Mesendoderm (in vitro differentiated cells): Measurements from ENCODE around the gene KRTAP20-1.

ENCODE experiments used
- DNase-seq: peaks from one replicate; pipeline ENCODE4 v3.0.0; 2013
- H2AK5ac ChIP-seq: 2 replicates; pipeline ENCODE4 v1.6.1; 2013; ENCODE audit warnings: low read length, inconsistent platforms
- H2BK120ac ChIP-seq: 2 replicates; pipeline ENCODE4 v1.6.1; 2013; ENCODE audit warnings: low read depth, mild to moderate bottlenecking, low read length, moderate library complexity, mixed read lengths
- H2BK15ac ChIP-seq: replicated peaks from 2 replicates; pipeline ENCODE4 v1.6.1; 2013; ENCODE audit warnings: low read depth, mild to moderate bottlenecking, moderate library complexity
- H2BK5ac ChIP-seq: 2 replicates; pipeline ENCODE4 v1.6.1; 2013; ENCODE audit warnings: low read length, inconsistent platforms
- H3K18ac ChIP-seq: 2 replicates; pipeline ENCODE4 v1.6.1; 2013; ENCODE audit warnings: mild to moderate bottlenecking, low read length, mixed read lengths
- H3K23ac ChIP-seq: one replicate; pipeline ENCODE4 v1.6.1; 2013; ENCODE audit warnings: low read length
- H3K27ac ChIP-seq: 2 replicates; pipeline ENCODE4 v1.5.1; 2013; ENCODE audit warnings: low read depth, mild to moderate bottlenecking, inconsistent platforms, low read length, moderate library complexity
- H3K27me3 ChIP-seq: 2 replicates; pipeline ENCODE4 v1.6.1; 2013; ENCODE audit warnings: low read length, control low read depth, mild to moderate bottlenecking, inconsistent platforms; ENCODE audit not compliant: insufficient read depth, poor library complexity
- H3K36me3 ChIP-seq: 2 replicates; pipeline ENCODE4 v1.6.1; 2013; ENCODE audit warnings: low read length, inconsistent platforms; ENCODE audit not compliant: control insufficient read depth, insufficient read depth
- H3K4ac ChIP-seq: one replicate; pipeline ENCODE4 v1.6.1; 2013; ENCODE audit warnings: low read depth, mild to moderate bottlenecking, low read length, moderate library complexity
- H3K4me1 ChIP-seq: 2 replicates; pipeline ENCODE4 v1.6.1; 2013; ENCODE audit warnings: low read depth, low read length, inconsistent platforms; ENCODE audit not compliant: control insufficient read depth
- H3K4me2 ChIP-seq: 2 replicates; pipeline ENCODE4 v1.6.1; 2013; ENCODE audit warnings: low read length
- H3K4me3 ChIP-seq: 2 replicates; pipeline ENCODE4 v1.5.1; 2013; ENCODE audit warnings: mild to moderate bottlenecking, low read length
- H3K56ac ChIP-seq: one replicate; pipeline ENCODE4 v1.6.1; 2013; ENCODE audit warnings: low read length
- H3K79me1 ChIP-seq: 2 replicates; pipeline ENCODE4 v1.6.1; 2013; ENCODE audit warnings: low read length, inconsistent platforms
- H3K79me2 ChIP-seq: 2 replicates; pipeline ENCODE4 v1.6.1; 2013; ENCODE audit warnings: mild to moderate bottlenecking, low read length; ENCODE audit not compliant: control insufficient read depth, insufficient read depth
- H3K9ac ChIP-seq: 2 replicates; pipeline ENCODE4 v1.6.1; 2013; ENCODE audit warnings: low read length, inconsistent platforms
- H4K5ac ChIP-seq: one replicate; pipeline ENCODE4 v1.6.1; 2013; ENCODE audit warnings: low read length
- H4K8ac ChIP-seq: one replicate; pipeline ENCODE4 v1.6.1; 2013; ENCODE audit warnings: low read depth, mild to moderate bottlenecking, control low read depth, low read length, moderate library complexity
- WGBS: extraction: QIAGEN DNeasy Blood & Tissue Kit; methylation state at CpG from one replicate; pipeline ENCODE4 v1.1.7; 2013; ENCODE audit warnings: low lambda C conversion rate, missing lambda C conversion rate; ENCODE audit not compliant: insufficient coverage; ENCODE audit errors: extremely low coverage; 5-methylcytosine and 5-hydroxymethylcytosine counted together

Gene KRTAP20-1

GRCh38 chr21:30590297-30590696 is 25.9 kb upstream of the KRTAP20-1 start, which contains the start of gene KRTAP22-2:
KRTAP22-2 (minus strand) TSS chr21:30590397.
- H3K4ac ChIP-seq, result no peak within 1 kb of the TSS
- no peak within 1 kb of the TSS for H2AK5ac ChIP-seq
- H3K18ac ChIP-seq, result no peak within 1 kb of the TSS
- H2BK15ac ChIP-seq, result no peak within 1 kb of the TSS
- H3K36me3 ChIP-seq, result no peaks in the 10 kb centered on the region
- no peak within 1 kb of the TSS for H4K8ac ChIP-seq
- H3K27ac ChIP-seq, result no peak within 1 kb of the TSS
- H3K79me2 ChIP-seq, result no peaks in the 10 kb centered on the region
- H3K4me3 ChIP-seq, result no peak within 1 kb of the TSS
- no peak within 1 kb of the TSS for H4K5ac ChIP-seq
- H3K4me2 ChIP-seq, result no peak within 1 kb of the TSS
- H3K9ac ChIP-seq, result no peak within 1 kb of the TSS
- no peaks in the 10 kb centered on the region for H3K27me3 ChIP-seq
- no peak for DNase-seq
- no peaks in the 10 kb centered on the region for H3K4me1 ChIP-seq
- no peak within 1 kb of the TSS for H2BK120ac ChIP-seq
- H3K56ac ChIP-seq, result no peak within 1 kb of the TSS
- H3K79me1 ChIP-seq, result no peaks in the 10 kb centered on the region
- H3K23ac ChIP-seq, result no peak within 1 kb of the TSS
- H2BK5ac ChIP-seq, result no peak within 1 kb of the TSS

GRCh38 chr21:30592140-30592539 is 24.1 kb upstream of the KRTAP20-1 start, which contains the start of gene KRTAP6-3:
KRTAP6-3 (plus strand) TSS chr21:30592440; CDS start chr21:30592446, 6 bp downstream.
- Histone ChIP-seq H4K8ac (no peak within 1 kb of the TSS), H3K9ac (no peak within 1 kb of the TSS), H2BK5ac (no peak within 1 kb of the TSS), H3K23ac (no peak within 1 kb of the TSS), H3K27me3 (no peaks in the 10 kb centered on the region), H3K4me3 (no peak within 1 kb of the TSS), H2BK15ac (no peak within 1 kb of the TSS), H3K18ac (no peak within 1 kb of the TSS), H3K79me2 (no peaks in the 10 kb centered on the region), H3K4me1 (no peaks in the 10 kb centered on the region), H3K56ac (no peak within 1 kb of the TSS), H3K27ac (no peak within 1 kb of the TSS), H2BK120ac (no peak within 1 kb of the TSS), H2AK5ac (no peak within 1 kb of the TSS), H4K5ac (no peak within 1 kb of the TSS), H3K4ac (no peak within 1 kb of the TSS), H3K79me1 (no peaks in the 10 kb centered on the region), H3K36me3 (no peaks in the 10 kb centered on the region), H3K4me2 (no peak within 1 kb of the TSS)
- no CpG with 5 or more reads among the region's 4 CpGs for WGBS
- no peak for DNase-seq

- H2AK5ac ChIP-seq, result no peak within 1 kb of the TSS
- H3K18ac ChIP-seq, result no peak within 1 kb of the TSS
- no peaks in the 10 kb centered on the region for H3K27me3 ChIP-seq
- DNase-seq, result no peak
- no peak within 1 kb of the TSS for H3K4me2 ChIP-seq
- H3K56ac ChIP-seq, result no peak within 1 kb of the TSS
- no peak within 1 kb of the TSS for H3K4me3 ChIP-seq
- no peak within 1 kb of the TSS for H3K9ac ChIP-seq
- H3K23ac ChIP-seq, result no peak within 1 kb of the TSS
- WGBS, result no CpG with 5 or more reads among the region's 6 CpGs
- H3K79me1 ChIP-seq, result no peaks in the 10 kb centered on the region
- no peak within 1 kb of the TSS for H3K27ac ChIP-seq
- no peaks in the 10 kb centered on the region for H3K79me2 ChIP-seq
- no peak within 1 kb of the TSS for H2BK120ac ChIP-seq
- no peaks in the 10 kb centered on the region for H3K4me1 ChIP-seq
- no peak within 1 kb of the TSS for H4K8ac ChIP-seq
- no peak within 1 kb of the TSS for H2BK15ac ChIP-seq
- no peaks in the 10 kb centered on the region for H3K36me3 ChIP-seq
- H3K4ac ChIP-seq, result no peak within 1 kb of the TSS
- no peak within 1 kb of the TSS for H4K5ac ChIP-seq
- no peak within 1 kb of the TSS for H2BK5ac ChIP-seq
Observed at GRCh38 chr21:30598802-30599201, 17.4 kb upstream of the KRTAP20-1 start, which contains the start of gene KRTAP6-2. KRTAP6-2 (minus strand) TSS chr21:30598902; CDS start chr21:30598874, 28 bp downstream.

- Histone ChIP-seq H4K5ac (no peak within 1 kb of the TSS), H3K56ac (no peak within 1 kb of the TSS), H3K18ac (no peak within 1 kb of the TSS), H3K4me2 (no peak within 1 kb of the TSS), H2BK120ac (no peak within 1 kb of the TSS), H3K27me3 (no peaks in the 10 kb centered on the region), H3K9ac (no peak within 1 kb of the TSS), H3K23ac (no peak within 1 kb of the TSS), H4K8ac (no peak within 1 kb of the TSS), H3K79me2 (no peaks in the 10 kb centered on the region), H2BK5ac (no peak within 1 kb of the TSS), H3K4me3 (no peak within 1 kb of the TSS), H3K4me1 (no peaks in the 10 kb centered on the region), H2BK15ac (no peak within 1 kb of the TSS), H3K4ac (no peak within 1 kb of the TSS), H3K27ac (no peak within 1 kb of the TSS), H3K36me3 (no peaks in the 10 kb centered on the region), H3K79me1 (no peaks in the 10 kb centered on the region), H2AK5ac (no peak within 1 kb of the TSS)
- no peak for DNase-seq
- WGBS, result no CpG with 5 or more reads among the region's 1 CpG
Observed at GRCh38 chr21:30600787-30601186, 15.4 kb upstream of the KRTAP20-1 start, which contains the start of gene KRTAP22-1. KRTAP22-1 (plus strand) TSS chr21:30601087.

- DNase-seq, result peak; percentile 60
- H2BK15ac ChIP-seq, result no peak overlapping the region
- no peak overlapping the region for H2AK5ac ChIP-seq
- no peaks in the 10 kb centered on the region for H3K4me1 ChIP-seq
- no peak overlapping the region for H3K4me2 ChIP-seq
- no peak overlapping the region for H3K56ac ChIP-seq
- H3K36me3 ChIP-seq, result no peaks in the 10 kb centered on the region
- no peaks in the 10 kb centered on the region for H3K27me3 ChIP-seq
- H4K5ac ChIP-seq, result no peak overlapping the region
- no peak overlapping the region for H3K4ac ChIP-seq
- H3K79me1 ChIP-seq, result no peaks in the 10 kb centered on the region
- no peak overlapping the region for H4K8ac ChIP-seq
- WGBS, result no CpG with 5 or more reads among the region's 2 CpGs
- H3K18ac ChIP-seq, result no peak overlapping the region
- H3K9ac ChIP-seq, result no peak overlapping the region
- H3K27ac ChIP-seq, result no peak overlapping the region
- no peak overlapping the region for H3K4me3 ChIP-seq
- H3K79me2 ChIP-seq, result no peaks in the 10 kb centered on the region
- H3K23ac ChIP-seq, result no peak overlapping the region
- H2BK120ac ChIP-seq, result no peak overlapping the region
- H2BK5ac ChIP-seq, result no peak overlapping the region
Observed at GRCh38 chr21:30605968-30606367, 10.3 kb upstream of the KRTAP20-1 start.

- H3K9ac ChIP-seq, result no peak overlapping the region
- H3K23ac ChIP-seq, result no peak overlapping the region
- H3K27me3 ChIP-seq, result no peaks in the 10 kb centered on the region
- no peak overlapping the region for H2BK5ac ChIP-seq
- H3K18ac ChIP-seq, result no peak overlapping the region
- H3K27ac ChIP-seq, result no peak overlapping the region
- no peak overlapping the region for H4K8ac ChIP-seq
- no peak overlapping the region for H3K56ac ChIP-seq
- no peak overlapping the region for H2AK5ac ChIP-seq
- H4K5ac ChIP-seq, result no peak overlapping the region
- H3K36me3 ChIP-seq, result no peaks in the 10 kb centered on the region
- H3K4me1 ChIP-seq, result no peaks in the 10 kb centered on the region
- no peak for DNase-seq
- no peaks in the 10 kb centered on the region for H3K79me1 ChIP-seq
- no CpG with 5 or more reads among the region's 2 CpGs for WGBS
- H3K4me2 ChIP-seq, result no peak overlapping the region
- no peak overlapping the region for H2BK120ac ChIP-seq
- H3K79me2 ChIP-seq, result no peaks in the 10 kb centered on the region
- no peak overlapping the region for H3K4ac ChIP-seq
- no peak overlapping the region for H3K4me3 ChIP-seq
- H2BK15ac ChIP-seq, result no peak overlapping the region
Observed at GRCh38 chr21:30612132-30612531, 4.1 kb upstream of the KRTAP20-1 start.
